Measurements from ENCODE around the gene ESPL1. TPM values are rescaled to one million over a fixed set of nuclear protein-coding genes. Genes with fewer than 3 reads are reported as not detected.

The ESPL1 gene
- total RNA-seq = 1.3 TPM

DNA sequence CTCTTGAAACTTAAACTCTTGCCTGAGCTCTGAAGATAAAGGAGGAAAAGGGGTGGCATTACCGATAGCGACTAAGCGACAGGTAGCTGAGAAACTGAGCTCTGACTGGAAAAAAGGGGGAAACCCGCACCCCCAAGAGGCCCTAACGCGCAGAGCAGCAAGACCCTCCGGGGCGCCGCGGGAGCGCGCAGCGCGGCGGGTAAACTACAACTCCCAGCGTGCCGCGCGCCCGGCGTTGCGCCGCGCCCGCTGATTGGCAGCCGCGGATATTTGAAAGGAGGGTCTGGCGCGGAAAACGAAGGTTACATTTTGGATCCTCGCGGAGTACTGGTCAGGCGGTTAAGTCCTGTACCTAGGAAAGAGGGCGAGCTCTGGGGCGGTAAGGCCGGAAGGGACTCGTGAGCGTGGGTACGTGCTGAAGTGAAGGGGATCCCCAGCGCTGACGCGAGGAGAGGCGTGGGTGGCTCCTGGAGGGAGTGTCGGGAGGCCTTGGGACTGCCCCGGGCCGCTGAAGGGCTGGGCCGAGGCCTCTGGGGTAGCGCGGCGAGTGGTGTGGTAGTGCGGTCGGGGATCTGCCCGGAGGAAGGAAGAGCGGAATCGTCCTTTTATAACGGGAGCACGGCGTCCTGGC, at the start of gene ESPL1:
Gene ESPL1 (plus strand): TSS at position 301 of the 631 bp plus-strand sequence. CDS start 468 bp downstream, outside the sequence.
- DNase-seq (ENCODE audit: low read depth in 2 of 3, low spot score in 2 of 3) = peak; percentile 59 to 86 (median 86)

DNA sequence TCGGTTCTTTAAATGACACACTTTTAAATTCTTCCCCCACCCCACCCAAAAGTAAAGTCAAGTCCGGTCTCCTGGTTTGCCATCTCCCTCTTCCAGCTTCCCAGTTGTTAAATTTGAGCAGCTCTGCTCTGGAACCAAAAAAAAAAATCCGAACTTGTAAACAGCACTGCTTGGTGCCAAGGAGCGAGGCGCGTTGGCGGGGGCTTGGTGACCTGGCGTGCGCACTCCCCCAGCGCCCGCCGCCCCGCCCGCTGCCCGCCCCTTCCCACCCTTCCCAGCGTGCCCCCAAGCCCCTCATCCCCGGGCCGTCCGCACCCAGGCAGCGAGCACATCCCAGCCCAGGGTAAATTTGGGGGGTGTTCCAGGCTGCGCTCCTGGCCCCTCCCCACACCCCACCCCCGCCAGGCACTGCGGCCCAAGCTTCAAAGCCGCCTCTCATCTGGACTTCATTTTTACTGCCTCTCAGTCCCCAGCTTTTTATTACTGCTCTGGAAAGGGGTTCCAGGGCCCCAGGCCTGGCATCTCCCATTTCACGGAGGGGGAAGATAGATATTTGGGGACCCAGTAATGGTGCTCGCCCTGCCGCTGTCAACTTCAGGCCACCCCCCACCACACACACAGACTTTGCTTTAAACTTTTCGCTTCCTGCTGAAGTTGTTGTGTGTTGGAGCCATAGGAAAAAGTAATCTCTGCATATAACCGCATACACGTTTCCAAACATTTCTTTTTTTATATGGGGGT, 49.4 kb upstream of the ESPL1 start:
- no peak for DNase-seq (ENCODE audit: low read depth in 2 of 3, low spot score in 2 of 3)

DNA sequence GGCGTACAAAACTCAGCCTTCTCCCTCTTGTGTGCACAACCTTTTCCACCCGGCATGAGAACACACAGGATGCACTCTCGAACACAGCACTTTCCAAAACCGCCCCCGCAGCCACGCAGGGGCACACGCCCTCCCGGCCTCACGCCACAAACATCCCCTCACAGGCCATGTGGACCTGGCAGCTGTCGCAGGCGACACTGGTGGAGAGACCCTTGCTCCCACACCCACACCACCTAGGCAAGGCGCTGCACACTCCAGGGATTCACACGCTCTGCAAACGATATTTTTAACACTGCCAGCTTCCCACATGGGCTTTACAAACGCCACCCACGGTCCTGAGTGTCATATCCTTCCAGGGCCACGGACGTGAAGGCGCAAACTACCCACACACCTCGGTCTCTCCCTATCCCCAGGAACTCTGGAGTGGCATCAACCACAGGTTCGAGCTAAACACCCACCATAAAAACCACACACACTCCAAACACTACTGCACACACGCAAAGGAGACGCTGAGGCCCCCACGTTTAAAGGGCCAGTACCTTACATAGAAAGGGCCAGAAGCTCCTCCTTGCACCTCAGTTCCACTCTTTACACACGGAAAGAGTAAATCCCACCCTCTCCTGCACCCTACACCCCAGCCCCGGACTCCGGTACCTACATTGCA, 48.7 kb upstream of the ESPL1 start:
- no peak for DNase-seq (ENCODE audit: low read depth in 2 of 3, low spot score in 2 of 3)

DNA sequence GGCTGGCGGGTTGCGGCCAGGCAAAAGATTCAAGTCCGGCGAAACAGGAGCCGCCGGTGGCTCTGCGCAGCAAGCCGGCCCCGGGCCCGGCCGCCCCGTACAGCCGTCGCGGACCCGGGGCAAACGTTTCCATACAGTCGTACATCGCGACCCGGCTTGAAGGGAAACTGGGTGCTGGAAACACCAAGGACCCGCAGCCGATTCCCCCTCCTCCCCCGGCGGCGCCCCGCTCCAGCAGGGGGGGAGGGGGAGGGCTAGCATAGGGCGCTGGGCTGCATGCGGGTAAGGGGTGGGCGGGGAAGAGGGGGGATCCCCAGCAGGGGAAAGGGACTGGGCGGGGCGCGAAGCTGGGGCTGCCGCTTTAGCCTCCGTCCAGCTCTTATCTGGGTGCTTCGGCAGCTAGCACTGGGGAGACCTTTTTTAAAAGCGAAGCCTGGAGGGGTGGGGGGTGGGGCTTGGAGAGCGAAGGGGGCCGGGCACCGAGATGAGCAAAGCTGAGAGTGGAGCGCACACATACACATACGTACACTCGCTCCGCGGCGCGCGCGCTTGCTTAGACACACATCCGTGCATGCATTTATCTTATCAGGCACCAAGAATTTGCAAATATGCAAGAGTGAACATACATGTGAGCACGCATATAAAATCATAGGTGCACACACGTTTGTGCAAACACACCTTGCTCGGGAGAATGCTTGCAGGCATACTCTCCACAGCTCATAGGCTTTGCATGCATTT, 48.0 kb upstream of the ESPL1 start:
- DNase-seq (ENCODE audit: low read depth in 2 of 3, low spot score in 2 of 3) = peak; percentile 54 to 67 (median 60)

DNA sequence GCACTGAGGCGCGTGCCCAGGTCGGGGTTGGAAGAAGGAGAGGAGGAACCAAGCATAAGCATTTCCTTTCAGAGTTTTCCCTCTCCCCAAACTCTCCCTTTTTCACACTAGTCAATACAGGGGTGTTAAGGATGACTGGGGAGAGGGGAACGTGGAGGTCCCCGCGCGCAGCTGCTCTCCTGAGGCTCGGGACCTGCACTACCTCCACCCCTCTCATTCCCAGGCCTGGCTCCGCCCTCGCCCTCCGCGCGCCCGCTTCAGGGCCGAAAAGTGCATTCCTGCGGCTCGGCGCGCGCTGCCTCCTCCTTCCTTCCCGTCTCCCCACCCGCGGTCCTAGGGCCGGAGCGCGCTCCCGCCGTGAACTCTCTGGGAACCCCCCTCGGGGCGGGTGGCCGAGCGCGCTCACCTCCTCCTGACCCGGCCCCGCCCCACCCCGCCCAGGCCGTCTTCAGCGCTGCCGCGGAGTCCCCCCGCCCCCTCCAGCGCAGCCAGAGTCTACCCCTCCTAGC, 47.4 kb upstream of the ESPL1 start:
- peak; percentile 58 to 86 (median 76) for DNase-seq (ENCODE audit: low read depth in 2 of 3, low spot score in 2 of 3)

DNA sequence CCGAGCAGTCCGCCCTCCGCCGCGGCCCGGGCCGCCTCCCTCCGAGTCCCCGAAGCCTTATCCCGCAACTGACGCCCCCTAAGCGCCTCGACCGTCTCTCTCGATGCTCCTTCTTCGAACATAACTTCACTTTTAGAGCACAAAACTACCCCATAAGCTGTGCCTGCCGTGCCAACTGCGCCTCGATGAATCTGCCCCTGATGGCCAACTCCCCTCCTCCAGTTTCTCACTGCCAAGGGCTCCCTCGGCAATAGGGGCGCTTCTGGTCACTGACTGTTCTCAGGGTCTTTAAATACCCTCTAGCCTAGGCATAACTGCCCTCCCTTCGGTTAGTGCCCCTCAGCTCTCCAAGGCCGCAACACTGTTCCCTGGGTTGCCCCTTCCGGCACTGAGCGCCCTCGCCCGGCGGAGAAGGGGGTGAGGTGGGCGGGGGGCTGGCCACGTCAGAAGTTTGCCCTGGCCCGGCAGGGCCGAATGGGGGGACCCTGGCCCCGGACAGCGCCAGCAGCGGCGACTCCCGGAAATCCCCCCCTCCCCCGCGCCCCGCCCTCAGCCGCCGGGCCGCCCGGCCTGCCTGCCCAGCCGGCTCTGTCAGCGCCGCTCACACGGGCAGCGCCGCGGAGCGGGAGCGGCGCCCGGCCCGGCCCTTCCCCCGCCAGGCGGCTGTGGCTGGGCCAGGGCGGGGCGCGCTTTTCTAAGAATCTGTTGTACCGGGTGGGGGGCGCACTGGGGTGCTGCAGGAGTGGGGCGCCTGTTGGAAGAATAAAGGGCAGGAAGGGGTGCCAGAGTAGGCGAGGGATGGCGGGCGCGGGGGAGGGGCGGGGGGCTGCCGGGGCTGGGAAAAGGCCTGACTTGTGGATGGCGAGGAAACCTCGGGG, 46.7 kb upstream of the ESPL1 start:
- DNase-seq (ENCODE audit: low read depth in 2 of 3, low spot score in 2 of 3) = peak in 2 of 3 donors; percentile 58 to 68

DNA sequence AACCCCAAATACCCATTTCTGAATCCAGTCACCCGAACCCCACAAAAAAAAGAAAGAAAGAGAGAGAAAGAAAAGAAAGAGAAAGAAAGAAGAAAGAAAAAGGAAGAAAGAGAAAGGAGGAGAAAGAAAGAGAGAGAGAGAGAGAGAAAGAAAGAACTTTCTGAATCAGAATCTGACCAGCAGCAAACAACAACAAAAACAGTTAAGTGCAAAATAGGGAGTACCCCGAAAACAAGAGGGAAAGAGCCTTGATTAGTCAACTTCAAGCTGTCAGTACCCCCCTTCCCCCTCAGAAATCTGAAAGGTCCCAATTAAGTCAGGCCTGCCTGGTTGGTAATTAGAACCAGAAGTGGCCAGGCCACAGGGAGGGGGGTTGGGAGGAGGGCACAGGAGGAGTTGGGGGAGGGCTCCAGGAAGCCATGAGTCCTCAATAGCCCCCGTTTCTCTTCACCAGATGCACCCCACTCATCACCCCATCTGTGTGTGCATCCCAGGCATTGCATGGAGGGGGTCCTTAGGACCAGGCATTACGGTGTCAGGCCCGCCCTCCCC, 45.9 kb upstream of the ESPL1 start:
- DNase-seq (ENCODE audit: low read depth in 2 of 3, low spot score in 2 of 3) = no peak

DNA sequence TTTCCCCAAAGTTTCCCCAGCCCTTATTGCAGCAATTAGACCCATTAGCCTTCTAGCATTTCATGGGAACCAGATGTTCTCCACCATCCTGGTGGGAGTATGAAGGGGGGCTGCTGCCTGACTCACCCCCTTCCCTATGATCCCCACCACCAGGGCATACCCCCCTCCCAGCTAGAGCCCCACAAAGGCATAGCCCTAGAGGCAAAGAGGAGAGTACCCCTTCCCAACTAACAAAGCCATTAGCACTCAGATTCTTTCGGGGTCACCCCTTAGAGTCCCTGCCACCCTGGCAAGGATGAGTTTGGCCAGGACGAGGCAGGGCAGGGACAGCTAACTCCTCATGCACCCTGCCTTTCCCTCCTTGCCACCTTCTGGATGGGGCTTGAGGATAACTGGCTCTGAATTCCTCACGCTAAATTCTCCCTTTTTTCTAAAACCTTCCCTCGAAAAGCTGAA, 45.3 kb upstream of the ESPL1 start:
- no peak for DNase-seq (ENCODE audit: low read depth in 2 of 3, low spot score in 2 of 3)

DNA sequence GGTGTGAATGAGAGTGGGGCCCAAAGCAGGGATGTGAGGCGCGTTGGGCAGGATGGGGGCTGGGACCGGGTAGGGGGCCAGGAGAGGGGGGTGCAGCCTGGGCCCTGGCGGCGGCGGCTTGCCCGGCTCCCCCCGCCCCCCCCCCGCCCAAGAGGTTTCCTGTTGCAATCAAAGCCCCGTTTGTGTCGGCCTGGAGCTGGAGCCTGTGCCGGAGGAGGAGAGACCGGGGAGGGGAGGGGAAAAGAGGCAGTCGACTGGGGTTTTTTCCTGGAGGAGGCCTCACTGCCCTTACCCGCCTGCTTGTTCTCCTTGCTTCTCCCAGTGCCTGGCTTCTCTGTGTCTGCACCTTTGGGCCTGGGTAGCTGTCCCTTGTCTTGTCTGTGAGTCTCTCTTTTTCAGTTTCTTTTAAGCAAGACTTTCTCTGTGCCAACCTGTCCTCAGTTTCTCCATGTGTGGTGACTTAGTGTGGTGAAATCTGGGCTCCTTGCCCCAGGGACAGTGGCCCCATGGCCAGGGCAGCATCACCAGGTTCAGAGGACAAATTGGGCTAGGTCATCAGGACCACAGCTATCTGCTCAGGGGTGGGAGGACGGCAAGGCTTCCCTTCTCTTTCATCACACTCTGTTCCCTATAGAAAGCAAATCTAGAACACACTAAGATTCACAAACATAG, 44.6 kb upstream of the ESPL1 start:
- no peak for DNase-seq (ENCODE audit: low read depth in 2 of 3, low spot score in 2 of 3)

DNA sequence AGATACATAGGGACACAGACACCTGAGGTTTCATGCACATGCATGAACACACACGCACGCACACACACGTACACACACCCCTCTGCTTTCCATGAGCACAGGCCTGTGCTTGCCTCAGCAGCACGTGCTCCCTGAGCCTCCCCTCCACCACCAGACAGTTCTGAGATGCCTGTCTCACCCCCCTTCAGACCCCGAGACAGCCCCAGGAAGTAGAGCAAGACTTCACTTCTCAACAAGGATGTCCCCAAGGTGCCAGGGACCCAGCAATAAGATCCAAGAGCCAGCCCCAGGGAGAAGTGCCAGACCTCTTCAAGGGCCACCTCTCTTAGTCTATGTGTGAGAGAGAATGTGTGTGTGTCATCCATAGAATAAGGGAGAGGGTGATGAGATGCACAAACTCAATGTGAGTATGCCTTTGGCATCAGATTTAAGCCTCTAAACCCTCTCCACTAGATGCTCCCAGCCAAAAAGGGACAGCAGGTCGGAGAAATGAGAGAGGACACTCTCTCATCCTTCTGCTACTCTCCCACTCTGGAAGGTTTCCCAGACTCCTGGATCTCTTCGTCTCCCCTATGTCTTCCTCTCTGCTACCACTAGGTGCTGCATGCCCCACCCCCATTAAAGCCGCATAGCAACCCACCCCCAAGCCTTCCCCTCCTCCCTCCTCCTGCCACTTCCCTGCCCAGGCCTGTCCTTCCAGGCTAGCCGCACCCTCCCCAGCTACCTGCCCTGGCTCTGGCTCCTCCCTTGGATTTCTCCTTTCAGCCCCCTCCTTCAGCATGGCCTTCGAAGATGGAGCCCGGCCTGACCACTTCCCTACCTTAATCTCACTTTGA, 43.8 kb upstream of the ESPL1 start:
- DNase-seq (ENCODE audit: low read depth in 2 of 3, low spot score in 2 of 3) = no peak

DNA sequence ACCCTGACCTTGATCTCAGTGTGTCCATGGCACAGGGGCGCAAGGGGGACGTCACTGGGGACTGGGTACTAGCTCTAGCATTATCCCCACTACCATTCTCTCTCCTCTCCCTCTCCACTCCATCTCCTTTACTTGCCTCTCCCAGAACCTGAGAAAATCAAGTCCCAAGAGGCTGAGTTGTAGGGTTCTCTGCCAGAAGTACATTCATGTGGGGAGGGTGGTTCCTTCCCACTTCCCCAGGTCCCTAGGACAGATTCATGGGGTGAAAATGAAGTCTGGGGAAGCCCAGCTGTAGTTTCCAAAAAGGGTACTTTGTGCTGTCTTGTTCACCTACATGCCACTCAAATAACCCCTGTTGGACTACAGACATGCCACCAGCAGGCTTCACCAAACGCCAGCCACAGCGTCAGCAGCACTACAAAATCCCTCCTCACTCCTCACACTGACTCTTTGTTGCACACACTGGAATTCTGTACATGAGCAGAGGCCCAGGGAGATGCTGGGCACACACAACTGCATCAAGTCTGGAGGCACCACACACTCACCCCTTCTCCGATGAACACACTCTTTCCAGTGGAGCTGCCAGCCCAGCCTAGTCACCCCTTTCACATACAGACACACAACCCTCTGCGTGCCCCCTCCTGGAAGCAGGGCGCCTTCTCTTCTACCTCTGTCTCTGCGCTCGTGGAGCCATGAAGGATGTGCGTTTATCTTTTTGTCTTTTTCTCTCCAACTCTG, 43.0 kb upstream of the ESPL1 start:
- DNase-seq (ENCODE audit: low read depth in 2 of 3, low spot score in 2 of 3) = no peak

DNA sequence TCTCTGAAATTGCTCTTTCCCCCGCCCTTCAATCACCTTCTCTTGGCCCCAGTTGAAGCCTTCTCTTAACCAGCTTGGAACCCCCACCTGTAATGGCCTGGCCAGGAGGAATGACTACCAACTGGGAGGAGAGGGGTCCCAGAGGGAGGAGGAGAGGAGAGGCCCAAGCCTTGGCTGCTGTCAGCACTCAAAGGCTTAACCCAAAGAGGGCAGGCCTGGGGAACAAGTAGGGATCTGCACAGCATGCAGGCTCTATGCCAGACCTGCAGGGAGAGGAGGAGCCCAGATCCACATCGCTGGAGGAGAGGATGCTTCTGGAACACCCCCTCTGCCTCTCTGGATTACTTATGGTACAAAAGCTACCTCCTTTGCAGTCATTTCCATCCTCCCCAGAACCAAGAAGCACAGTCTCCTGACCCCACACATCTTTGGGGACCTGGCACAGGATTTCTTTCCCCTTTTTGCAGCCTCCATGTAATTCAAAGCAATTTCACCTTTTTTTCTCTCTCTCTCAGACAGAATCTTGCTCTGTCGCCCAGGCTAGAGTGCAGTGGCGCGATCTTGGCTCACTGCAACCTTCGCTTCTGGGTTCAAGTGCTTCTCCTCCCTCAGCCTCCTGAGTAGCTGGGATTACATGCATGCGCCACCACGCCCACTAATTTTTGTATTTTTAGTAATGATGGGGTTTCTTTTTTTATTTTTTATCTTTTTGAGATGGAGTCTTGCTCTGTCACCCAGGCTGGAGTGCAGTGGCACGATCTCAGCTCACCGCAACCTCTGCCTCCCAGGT, 42.3 kb upstream of the ESPL1 start:
- DNase-seq (ENCODE audit: low read depth in 2 of 3, low spot score in 2 of 3) = no peak

DNA sequence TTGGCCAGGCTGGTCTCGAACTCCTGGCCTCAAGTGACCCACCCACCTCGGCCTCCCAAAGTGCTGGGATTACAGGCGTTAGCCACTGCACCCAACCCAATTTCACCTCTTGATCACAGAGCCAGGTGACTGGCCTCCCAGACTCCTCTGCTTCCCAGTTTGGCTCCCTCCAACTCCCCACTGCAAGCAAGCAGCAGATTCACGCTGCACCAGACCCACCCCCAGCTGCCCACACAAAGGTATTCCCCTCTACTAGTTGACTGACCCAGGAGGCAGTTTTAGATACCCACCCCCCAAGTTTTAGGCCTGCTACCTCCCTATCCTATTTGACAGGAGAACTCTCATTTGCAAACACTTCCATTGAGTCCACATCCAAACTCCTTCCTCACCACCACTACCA, 41.3 kb upstream of the ESPL1 start:
- DNase-seq (ENCODE audit: low read depth in 2 of 3, low spot score in 2 of 3) = no peak

DNA sequence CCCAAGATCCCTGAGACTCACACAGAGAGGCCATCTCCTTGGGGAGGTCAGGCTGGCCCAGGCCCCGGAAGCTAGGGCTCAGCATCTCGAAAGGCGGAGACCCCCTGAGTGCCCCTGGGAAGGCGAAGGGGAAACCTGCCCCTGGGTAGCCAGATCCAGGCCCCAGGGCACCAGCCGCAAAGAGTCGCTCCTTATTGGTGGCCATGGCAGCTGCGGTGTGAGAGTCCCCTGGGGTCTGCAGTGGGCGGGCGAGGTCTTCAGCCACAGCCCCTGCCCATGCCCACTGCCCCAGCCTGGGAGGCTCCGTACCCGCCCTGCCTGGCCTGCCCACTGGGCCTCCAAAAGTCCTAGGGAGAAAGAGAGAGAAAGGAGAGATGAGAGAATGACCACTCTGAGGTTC, 40.8 kb upstream of the ESPL1 start:
- no peak for DNase-seq (ENCODE audit: low read depth in 2 of 3, low spot score in 2 of 3)

DNA sequence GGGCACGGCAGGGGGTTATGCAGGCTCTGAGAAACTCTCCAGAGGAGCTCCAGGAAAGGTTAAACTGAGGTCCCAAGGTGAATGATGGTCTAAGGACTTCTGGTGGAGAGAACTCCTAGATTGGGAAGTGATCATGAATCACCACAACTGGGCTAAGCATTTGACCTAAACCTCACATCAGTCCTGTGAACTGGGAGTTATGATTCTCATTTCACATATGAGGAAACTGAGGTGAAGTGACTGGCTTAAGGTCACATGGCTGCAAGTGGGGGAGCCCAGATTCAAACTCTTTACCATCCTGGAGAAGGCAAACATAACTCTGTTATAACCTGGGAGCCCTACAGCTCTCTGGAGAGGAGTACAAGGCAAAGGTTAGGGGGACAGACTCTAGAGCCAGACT, 40.3 kb upstream of the ESPL1 start:
- DNase-seq (ENCODE audit: low read depth in 2 of 3, low spot score in 2 of 3) = no peak

DNA sequence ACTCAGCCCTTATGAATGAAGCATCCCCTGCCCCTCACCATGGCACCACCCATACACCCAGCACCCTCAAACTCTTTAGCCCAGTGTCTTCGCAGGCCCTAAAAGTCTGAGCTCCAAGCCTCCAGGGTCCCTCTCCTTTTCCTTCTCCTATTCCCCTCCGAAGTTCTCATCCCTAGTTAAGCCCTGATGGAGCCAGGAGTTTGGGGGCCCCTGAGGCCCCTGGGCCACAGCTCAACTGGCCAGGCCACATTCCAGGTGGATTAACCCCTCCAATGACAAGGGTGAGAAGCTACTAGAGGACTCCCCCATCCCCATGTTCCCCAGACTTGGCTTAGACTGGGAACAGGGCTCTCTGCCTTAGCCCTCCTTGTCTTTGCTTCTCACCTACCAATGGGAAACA, 38.6 kb upstream of the ESPL1 start:
- no peak for DNase-seq (ENCODE audit: low read depth in 2 of 3, low spot score in 2 of 3)
